BLaER1 (cell line): ENCODE measurements around the gene RAB23.

Experiments
- H3K27ac ChIP-seq: shearing (Covaris generic); formaldehyde crosslinking; 2 replicates; pipeline ENCODE4 v1.8.1; 2022
- H3K27me3 ChIP-seq: shearing (Covaris generic); formaldehyde crosslinking; 2 replicates; pipeline ENCODE4 v1.8.1; 2022
- H3K36me3 ChIP-seq: shearing (Covaris generic); formaldehyde crosslinking; 2 replicates; pipeline ENCODE4 v1.8.1; 2022
- H3K4me1 ChIP-seq: shearing (Covaris generic); formaldehyde crosslinking; 2 replicates; pipeline ENCODE4 v1.8.1; 2022
- H3K4me2 ChIP-seq: shearing (Covaris generic); formaldehyde crosslinking; 2 replicates; pipeline ENCODE4 v1.8.1; 2022
- H3K4me3 ChIP-seq: shearing (Covaris generic); formaldehyde crosslinking; 2 replicates; pipeline ENCODE4 v1.8.1; 2022
- H3K9ac ChIP-seq: shearing (Covaris generic); formaldehyde crosslinking; 2 replicates; pipeline ENCODE4 v1.8.1; 2022
- H3K9me3 ChIP-seq: shearing (Covaris generic); formaldehyde crosslinking; 2 replicates; pipeline ENCODE4 v1.8.1; 2022
- H4K20me1 ChIP-seq: shearing (Covaris generic); formaldehyde crosslinking; 2 replicates; pipeline ENCODE4 v1.8.1; 2022
- Cebpa-rat ChIP-seq: shearing (Covaris generic); IDR thresholded peaks from 2 replicates; pipeline ENCODE4 v1.8.1; 2022

Gene RAB23

GRCh38 chr6:57143690-57144089, 78.4 kb downstream of the RAB23 start:
- no peak overlapping the region for H3K9ac ChIP-seq
- peaks cover 48% of the 10 kb centered on the region for H3K36me3 ChIP-seq
- H3K9me3 ChIP-seq = no peaks in the 10 kb centered on the region
- no peaks in the 10 kb centered on the region for H4K20me1 ChIP-seq
- no peaks in the 10 kb centered on the region for H3K27me3 ChIP-seq
- no peak overlapping the region for H3K4me2 ChIP-seq
- no peak for TF ChIP-seq Cebpa-rat
- no peak overlapping the region for H3K27ac ChIP-seq
- no peak overlapping the region for H3K4me3 ChIP-seq
- H3K4me1 ChIP-seq = no peaks in the 10 kb centered on the region

GRCh38 chr6:57142178-57142525, 80.0 kb downstream of the RAB23 start:
- no peak overlapping the region for H3K9ac ChIP-seq
- no peak overlapping the region for H3K27ac ChIP-seq

GRCh38 chr6:57141451-57142177, 80.5 kb downstream of the RAB23 start:
- Histone ChIP-seq H3K36me3 (peaks cover 47% of the 10 kb centered on the region), H3K27me3 (no peaks in the 10 kb centered on the region), H3K4me2 (no peak overlapping the region), H3K9me3 (no peaks in the 10 kb centered on the region), H3K27ac (no peak overlapping the region), H4K20me1 (no peaks in the 10 kb centered on the region), H3K4me3 (no peak overlapping the region), H3K4me1 (no peaks in the 10 kb centered on the region), H3K9ac (no peak overlapping the region)
- TF ChIP-seq Cebpa-rat = no peak

More at GRCh38 chr6:57142178-57142525, 80.0 kb downstream of the RAB23 start:
- no peak overlapping the region for H3K4me2 ChIP-seq
- H3K27me3 ChIP-seq = no peaks in the 10 kb centered on the region
- no peaks in the 10 kb centered on the region for H3K4me1 ChIP-seq
- no peak overlapping the region for H3K4me3 ChIP-seq
- no peak for TF ChIP-seq Cebpa-rat
- no peaks in the 10 kb centered on the region for H4K20me1 ChIP-seq
- peaks cover 45% of the 10 kb centered on the region for H3K36me3 ChIP-seq
- no peaks in the 10 kb centered on the region for H3K9me3 ChIP-seq

- TF ChIP-seq Cebpa-rat = no peak
- H3K27ac ChIP-seq = no peak overlapping the region
- H3K27me3 ChIP-seq = no peaks in the 10 kb centered on the region
- peaks cover 55% of the 10 kb centered on the region for H3K36me3 ChIP-seq
- H3K4me1 ChIP-seq = no peaks in the 10 kb centered on the region
- H3K4me2 ChIP-seq = no peak overlapping the region
- no peaks in the 10 kb centered on the region for H3K9me3 ChIP-seq
- no peaks in the 10 kb centered on the region for H4K20me1 ChIP-seq
- H3K9ac ChIP-seq = no peak overlapping the region
- H3K4me3 ChIP-seq = no peak overlapping the region
Measured at GRCh38 chr6:57138026-57138425, 84.1 kb downstream of the RAB23 start.

- H3K4me2 ChIP-seq = no peak overlapping the region
- no peak for TF ChIP-seq Cebpa-rat
Measured at GRCh38 chr6:57137350-57137749, 84.8 kb downstream of the RAB23 start.

More at GRCh38 chr6:57137350-57137749, 84.8 kb downstream of the RAB23 start:
- Histone ChIP-seq H3K9me3 (no peaks in the 10 kb centered on the region), H3K27ac (no peak overlapping the region), H4K20me1 (no peaks in the 10 kb centered on the region), H3K27me3 (no peaks in the 10 kb centered on the region), H3K4me3 (no peak overlapping the region), H3K9ac (no peak overlapping the region), H3K36me3 (peaks cover 57% of the 10 kb centered on the region), H3K4me1 (no peaks in the 10 kb centered on the region)
